CD4-positive, alpha-beta memory T cell (primary cell): Measurements from ENCODE around the gene RAMP2. TPM values are rescaled to one million over a fixed set of nuclear protein-coding genes. Genes with fewer than 3 reads are reported as not detected.
A peak's percentile ranks its signal among the peaks of the same experiment; 100 is the strongest.

Experiments
- CTCF ChIA-PET: fragments of 350-600 bp; sonication (Branson Sonifier 250); formaldehyde crosslinking; loops from one replicate; lab custom pipeline; 2021; ENCODE audit warnings: inconsistent platforms; ENCODE audit not compliant: partially characterized antibody; lab: Charles Lee
- POLR2A ChIA-PET: fragments of 350-600 bp; sonication (Branson Sonifier 250); formaldehyde crosslinking; loops from one replicate; lab custom pipeline; 2021; ENCODE audit not compliant: partially characterized antibody; lab: Charles Lee
- DNase-seq, 5 donors: peaks; one replicate each; pipeline versions ENCODE4 v3.0.0 to v3.0.0-alpha.2; 2020 to 2022; ENCODE audit warnings: mixed read lengths in 1 of 5
- H3K27ac ChIP-seq: one replicate; pipeline ENCODE4 v1.7.0; 2013; ENCODE audit warnings: low read depth, low read length
- H3K27me3 ChIP-seq: 2 replicates; pipeline ENCODE4 v1.7.0; 2013; ENCODE audit warnings: mild to moderate bottlenecking, low read length, moderate library complexity; ENCODE audit not compliant: insufficient read depth
- H3K36me3 ChIP-seq: 2 replicates; pipeline ENCODE4 v1.7.0; 2013; ENCODE audit warnings: mild to moderate bottlenecking, low read length, moderate library complexity; ENCODE audit not compliant: insufficient read depth
- H3K4me1 ChIP-seq: 2 replicates; pipeline ENCODE4 v1.7.0; 2013; ENCODE audit warnings: mild to moderate bottlenecking, low read length, moderate library complexity; ENCODE audit not compliant: insufficient read depth
- H3K4me3 ChIP-seq, 2 donors: one replicate each; pipeline ENCODE4 v1.7.0; 2013; ENCODE audit warnings: low read length in 2 of 2, mild to moderate bottlenecking in 1 of 2
- H3K9me3 ChIP-seq, 2 donors: one replicate each; pipeline ENCODE4 v1.7.0; 2013; ENCODE audit warnings: low read length in 2 of 2, control low read depth in 1 of 2; ENCODE audit not compliant: control insufficient read depth in 1 of 2
- H3K27ac Mint-ChIP-seq, 7 donors: one replicate each; pipeline ENCODE4 v1.8.0; 2020 to 2021; ENCODE audit warnings: mixed read lengths in 7 of 7, mild to moderate bottlenecking in 6 of 7, inconsistent platforms in 3 of 7, moderate library complexity in 3 of 7
- H3K27me3 Mint-ChIP-seq, 2 donors: one replicate each; pipeline ENCODE4 v1.8.0; 2020 to 2021; ENCODE audit warnings: mixed read lengths in 2 of 2
- H3K36me3 Mint-ChIP-seq, 2 donors: one replicate each; pipeline ENCODE4 v1.8.0; 2020 to 2021; ENCODE audit warnings: mixed read lengths in 2 of 2, inconsistent platforms in 1 of 2, mild to moderate bottlenecking in 1 of 2
- H3K4me1 Mint-ChIP-seq, 4 donors: one replicate each; pipeline ENCODE4 v1.8.0; 2020 to 2021; ENCODE audit warnings: mixed read lengths in 4 of 4, mild to moderate bottlenecking in 1 of 4
- H3K4me3 Mint-ChIP-seq, 8 donors: one replicate each; pipeline ENCODE4 v1.8.0; 2020 to 2021; ENCODE audit warnings: mixed read lengths in 8 of 8, mild to moderate bottlenecking in 7 of 8, moderate library complexity in 6 of 8, inconsistent platforms in 3 of 8
- H3K9me3 Mint-ChIP-seq, 8 donors: one replicate each; pipeline ENCODE4 v1.8.0; 2020 to 2021; ENCODE audit warnings: mixed read lengths in 8 of 8, mild to moderate bottlenecking in 5 of 8, inconsistent platforms in 3 of 8, moderate library complexity in 1 of 8
- intact Hi-C: fragments of 100-400 bp; cut with micrococcal nuclease; formaldehyde crosslinking; loops from one replicate; pipeline ENCODE4 v1.15.1; 2023
- polyA plus RNA-seq, 2 donors: library from polyadenylated mRNA; unstranded; fragments of 300-500 nt; fragmentation: Illumina TruSeq; gene quantifications; one replicate each; pipeline ENCODE4 v1.2.3, GENCODE V29; 2021
- total RNA-seq, 2 experiments: library from RNA; stranded (reverse); gene quantifications; one replicate each; pipeline ENCODE4 v1.2.3, GENCODE V29; 2021

RAMP2 gene
- total and polyA plus RNA-seq, 4 experiments from 2014 or later: not detected

DNA sequence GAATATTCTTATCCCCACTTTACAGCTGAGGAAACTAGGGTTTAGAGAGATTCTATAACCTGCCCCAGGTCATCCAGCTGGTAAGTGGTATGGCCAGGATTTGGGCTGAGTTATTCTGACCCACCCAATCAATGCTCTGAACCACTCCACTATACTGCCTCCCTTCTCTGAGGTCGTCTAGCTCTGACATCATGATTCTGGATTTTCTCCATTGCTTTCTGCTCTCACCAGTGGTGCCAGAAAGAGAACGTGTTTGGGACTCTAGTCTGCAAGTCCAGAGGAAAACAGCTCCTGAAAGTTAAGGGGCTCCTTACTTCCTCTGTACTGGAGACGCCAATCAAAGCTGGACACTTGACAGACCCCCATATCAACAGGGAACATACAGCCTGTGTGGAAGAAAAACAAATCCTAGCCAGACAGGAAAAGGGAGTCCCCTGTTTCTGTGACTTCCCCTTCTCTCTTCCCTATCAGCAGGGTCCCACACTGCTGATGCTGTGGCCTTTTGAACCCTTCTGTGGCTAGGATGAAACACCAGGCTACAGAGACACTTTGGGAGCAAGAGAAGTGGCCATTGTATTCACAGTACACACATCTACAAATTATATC, 10.2 kb upstream of the RAMP2 start:
- no peaks in the 10 kb centered on the region for H3K9me3 ChIP-seq
- Mint-ChIP-seq H3K27me3 (peaks cover 10 to 20% of the 10 kb centered on the region in 2 donors), H3K27ac (no peak overlapping the region), H3K36me3 (no peaks in the 10 kb centered on the region), H3K4me1 (no peaks in the 10 kb centered on the region), H3K4me3 (no peak overlapping the region), H3K9me3 (no peaks in the 10 kb centered on the region)
- no peak for DNase-seq
- POLR2A ChIA-PET: no interaction called here
- H3K4me1 ChIP-seq: no peaks in the 10 kb centered on the region
- H3K27ac ChIP-seq: no peak overlapping the region
- no peaks in the 10 kb centered on the region for H3K27me3 ChIP-seq
- intact Hi-C loops: no loop called here
- no peak overlapping the region for H3K4me3 ChIP-seq
- CTCF ChIA-PET: interaction anchor here (1.2 to 3.4 kb wide), 3 partner anchors 9 to 22 kb away, joined by 4 to 15 read pairs (median 4); partner anchors contain the start of gene VPS25
- no peaks in the 10 kb centered on the region for H3K36me3 ChIP-seq

- Histone ChIP-seq H3K4me3 (no peak overlapping the region), H3K36me3 (no peaks in the 10 kb centered on the region), H3K4me1 (no peaks in the 10 kb centered on the region), H3K27me3 (no peaks in the 10 kb centered on the region), H3K9me3 (no peaks in the 10 kb centered on the region), H3K27ac (no peak overlapping the region)
- no peak for DNase-seq
- Mint-ChIP-seq H3K36me3 (no peaks in the 10 kb centered on the region), H3K9me3 (no peaks in the 10 kb centered on the region), H3K27ac (no peak overlapping the region), H3K27me3 (peaks cover 16 to 25% of the 10 kb centered on the region in 2 donors), H3K4me1 (no peaks in the 10 kb centered on the region), H3K4me3 (no peak overlapping the region)
- POLR2A ChIA-PET: no interaction called here
- CTCF ChIA-PET: interaction anchor here (3.4 kb wide), 1 partner anchor 12 kb away, joined by 15 read pairs; no protein-coding TSS in a partner anchor
- intact Hi-C loops: no loop called here
Measured at GRCh38 chr17:42751628-42752027, 9.4 kb upstream of the RAMP2 start.

DNA sequence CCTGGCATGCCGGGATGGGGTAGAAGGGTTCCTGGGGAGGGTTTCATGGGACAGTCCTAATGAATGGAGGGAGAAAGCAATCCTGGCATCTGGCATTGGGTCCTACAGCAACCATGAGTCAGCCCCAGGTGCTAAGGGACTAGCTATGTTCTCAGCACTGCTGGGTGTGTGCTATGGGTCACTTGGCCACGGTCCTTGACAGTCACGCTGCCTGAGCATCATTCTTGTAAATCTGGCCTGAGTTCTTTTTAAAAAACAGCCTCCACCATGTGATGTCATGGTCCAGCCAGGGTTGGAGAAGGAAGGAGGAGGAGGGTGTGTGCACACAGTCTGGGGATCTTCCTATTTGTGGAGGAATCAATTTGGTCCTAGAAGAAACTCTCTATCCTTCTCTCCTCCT, 6.2 kb upstream of the RAMP2 start:
- no peak for DNase-seq
- Histone ChIP-seq H3K9me3 (no peaks in the 10 kb centered on the region), H3K27ac (no peak overlapping the region), H3K4me3 (no peak overlapping the region), H3K4me1 (no peaks in the 10 kb centered on the region), H3K36me3 (no peaks in the 10 kb centered on the region), H3K27me3 (no peaks in the 10 kb centered on the region)
- Mint-ChIP-seq H3K27ac (no peak overlapping the region), H3K4me3 (no peak overlapping the region), H3K36me3 (no peaks in the 10 kb centered on the region), H3K4me1 (no peaks in the 10 kb centered on the region), H3K27me3 (peaks cover 16 to 27% of the 10 kb centered on the region in 2 donors), H3K9me3 (no peaks in the 10 kb centered on the region)
- ChIA-PET CTCF (interaction anchor here (1.0 to 1.3 kb wide), 2 partner anchors 8 to 177 kb away, joined by 3 read pairs; no protein-coding TSS in a partner anchor), POLR2A (no interaction called here)
- intact Hi-C loops: no loop called here

DNA sequence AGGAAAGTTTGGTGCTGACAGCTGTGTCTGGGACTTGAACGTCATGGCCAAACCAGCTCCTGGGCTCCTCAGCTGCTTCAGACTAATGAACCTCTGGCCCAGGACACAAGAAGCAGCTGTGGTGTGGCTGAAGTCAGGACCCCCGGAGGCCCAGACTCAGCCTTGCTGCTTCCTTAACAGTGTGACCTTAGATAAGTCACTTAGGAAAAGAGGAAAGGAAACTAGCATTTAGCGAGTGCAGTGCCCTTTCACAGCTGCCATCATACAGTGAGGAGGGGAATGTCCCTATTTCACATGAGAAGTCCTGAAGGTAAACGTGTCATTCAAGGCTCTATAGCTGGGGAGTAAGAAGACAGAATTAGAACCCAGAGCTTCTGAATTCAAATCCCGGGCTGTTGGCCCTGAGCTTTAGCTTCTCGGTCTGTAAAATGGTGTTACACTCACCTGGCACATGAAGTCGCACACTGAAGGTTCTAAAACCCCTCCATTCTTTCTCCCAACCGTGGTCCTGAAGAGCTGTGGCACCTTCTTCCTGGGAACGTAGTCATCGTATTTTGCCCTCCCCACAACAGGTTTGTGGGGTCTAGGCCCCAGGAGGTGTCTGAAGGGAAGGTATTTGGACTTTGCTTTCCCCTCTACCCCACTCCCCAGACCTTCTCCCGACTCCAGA, 910 bp upstream of the RAMP2 start:
- POLR2A ChIA-PET: interaction anchor here (3.1 kb wide), 1 partner anchor 13 kb away, joined by 13 read pairs; the partner anchor contains the start of gene VPS25
- intact Hi-C loops: no loop called here
- Histone ChIP-seq H3K36me3 (no peaks in the 10 kb centered on the region), H3K9me3 (no peaks in the 10 kb centered on the region), H3K27ac (no peak overlapping the region), H3K4me1 (peaks cover 7% of the 10 kb centered on the region), H3K27me3 (peaks cover 34% of the 10 kb centered on the region), H3K4me3 (no peak overlapping the region)
- CTCF ChIA-PET: interaction anchor here (0.5 to 1.5 kb wide), 7 partner anchors 9 to 182 kb away, joined by 3 to 7 read pairs (median 4); partner anchors contain the start of gene BECN1
- peak overlapping the region in 1 of 7 donors; percentile 36 for H3K27ac Mint-ChIP-seq
- no peaks in the 10 kb centered on the region for H3K9me3 Mint-ChIP-seq
- no peak for DNase-seq
- peaks cover 32 to 49% of the 10 kb centered on the region in 2 donors for H3K27me3 Mint-ChIP-seq
- H3K4me3 Mint-ChIP-seq: peak overlapping the region in 7 of 8 donors; percentile 4 to 75 (median 48)
- H3K4me1 Mint-ChIP-seq: peaks cover 2 to 10% (median 4%) of the 10 kb centered on the region in 4 donors
- H3K36me3 Mint-ChIP-seq: no peaks in the 10 kb centered on the region

DNA sequence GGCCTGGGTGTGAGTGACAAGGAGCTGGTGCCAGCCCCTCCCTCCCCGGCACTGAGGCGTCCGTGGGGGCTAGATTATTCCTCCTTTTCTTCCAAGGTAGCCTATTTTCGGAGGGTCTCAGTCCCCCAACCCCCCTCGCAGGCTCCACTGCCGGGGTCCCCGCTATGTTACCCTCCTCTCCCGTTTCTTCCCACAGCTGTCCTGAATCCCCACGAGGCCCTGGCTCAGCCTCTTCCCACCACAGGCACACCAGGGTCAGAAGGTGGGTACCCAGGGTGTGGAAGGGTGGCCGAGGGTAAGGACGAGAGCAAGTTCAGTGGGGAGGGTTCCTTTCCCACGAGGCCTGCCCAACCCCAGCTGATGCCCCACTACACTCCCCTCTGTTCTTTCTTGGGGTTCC, 611 bp downstream of the RAMP2 start:
- Mint-ChIP-seq H3K27me3 (peaks cover 30 to 48% of the 10 kb centered on the region in 2 donors), H3K9me3 (no peaks in the 10 kb centered on the region), H3K4me3 (peak overlapping the region in 5 of 8 donors; percentile 10 to 70 (median 22)), H3K27ac (no peak overlapping the region), H3K36me3 (no peaks in the 10 kb centered on the region), H3K4me1 (peaks cover 2 to 10% (median 4%) of the 10 kb centered on the region in 4 donors)
- POLR2A ChIA-PET: interaction anchor here (3.1 kb wide), 1 partner anchor 12 kb away, joined by 13 read pairs; the partner anchor contains the start of gene VPS25
- Histone ChIP-seq H3K4me1 (peaks cover 7% of the 10 kb centered on the region), H3K9me3 (no peaks in the 10 kb centered on the region), H3K27ac (no peak overlapping the region), H3K27me3 (peaks cover 34% of the 10 kb centered on the region), H3K36me3 (no peaks in the 10 kb centered on the region), H3K4me3 (no peak overlapping the region)
- intact Hi-C loops: no loop called here
- no peak for DNase-seq
- CTCF ChIA-PET: interaction anchor here (2.9 to 3.6 kb wide), 2 partner anchors 43 to 184 kb away, joined by 20 to 35 read pairs; partner anchors contain the start of gene PSMC3IP

- no peaks in the 10 kb centered on the region for H3K9me3 Mint-ChIP-seq
- no peak overlapping the region for H3K4me3 Mint-ChIP-seq
- H3K27ac Mint-ChIP-seq: no peak overlapping the region
- Histone ChIP-seq H3K27me3 (peaks cover 26% of the 10 kb centered on the region), H3K36me3 (no peaks in the 10 kb centered on the region), H3K4me3 (no peak overlapping the region), H3K4me1 (peaks cover 4% of the 10 kb centered on the region), H3K9me3 (no peaks in the 10 kb centered on the region), H3K27ac (no peak overlapping the region)
- POLR2A ChIA-PET: no interaction called here
- H3K36me3 Mint-ChIP-seq: no peaks in the 10 kb centered on the region
- H3K4me1 Mint-ChIP-seq: peaks cover 0 to 6% (median 2%) of the 10 kb centered on the region in 4 donors
- CTCF ChIA-PET: interaction anchor here (1.9 kb wide), 1 partner anchor 47 kb away, joined by 6 read pairs; no protein-coding TSS in a partner anchor
- DNase-seq: no peak
- peaks cover 23 to 36% of the 10 kb centered on the region in 2 donors for H3K27me3 Mint-ChIP-seq
- intact Hi-C loops: no loop called here
Measured at GRCh38 chr17:42766124-42766523, 5.1 kb downstream of the RAMP2 start.

- intact Hi-C loops: no loop called here
- H3K27me3 ChIP-seq: peaks cover 13% of the 10 kb centered on the region
- POLR2A ChIA-PET: no interaction called here
- Mint-ChIP-seq H3K27ac (no peak overlapping the region), H3K9me3 (no peaks in the 10 kb centered on the region), H3K36me3 (no peaks in the 10 kb centered on the region), H3K4me3 (no peak overlapping the region), H3K27me3 (peaks cover 14 to 27% of the 10 kb centered on the region in 2 donors), H3K4me1 (peaks cover 3 to 12% (median 8%) of the 10 kb centered on the region in 4 donors)
- no peaks in the 10 kb centered on the region for H3K36me3 ChIP-seq
- no peak overlapping the region for H3K4me3 ChIP-seq
- H3K4me1 ChIP-seq: peaks cover 2% of the 10 kb centered on the region
- H3K27ac ChIP-seq: no peak overlapping the region
- DNase-seq: no peak
- CTCF ChIA-PET: interaction anchor here (0.9 to 1.9 kb wide), 3 partner anchors 49 to 189 kb away, joined by 3 to 6 read pairs (median 4); partner anchors contain the start of gene PSMC3IP
- H3K9me3 ChIP-seq: no peaks in the 10 kb centered on the region
Measured at GRCh38 chr17:42767512-42767911, 6.5 kb downstream of the RAMP2 start.
